ENCODE data around the gene FRMD5.
"Not testable (repeated sequence)": the region's sequence is repeated elsewhere in the genome, so short reads cannot be mapped to it uniquely, and the experiment has no call there.

FRMD5 gene

GRCh38 chr15:43867096-43867495, 328.0 kb downstream of the FRMD5 start:
- H3K36me3 ChIP-seq (ENCODE audit: control insufficient read depth, insufficient read depth, low read length): peaks cover 15% of the 10 kb centered on the region

GRCh38 chr15:43866636-43867035, 328.4 kb downstream of the FRMD5 start:
- H3K4me3 ChIP-seq (ENCODE audit: insufficient read depth, low read depth, low read length, poor library complexity, severe bottlenecking); H3K4me1 ChIP-seq (ENCODE audit: control insufficient read depth, insufficient read depth, low read length, poor library complexity, severe bottlenecking); DNase-seq: not testable (repeated sequence)

More at GRCh38 chr15:43867096-43867495, 328.0 kb downstream of the FRMD5 start:
- no peak for DNase-seq
- Histone ChIP-seq H3K4me3 (ENCODE audit: insufficient read depth, low read depth, low read length, poor library complexity, severe bottlenecking) (no peak overlapping the region), H3K9me3 (ENCODE audit: control insufficient read depth, low read length) (no peaks in the 10 kb centered on the region), H3K4me1 (ENCODE audit: control insufficient read depth, insufficient read depth, low read length, poor library complexity, severe bottlenecking) (no peaks in the 10 kb centered on the region), H3K27ac (ENCODE audit: insufficient read depth, low read length, poor library complexity, severe bottlenecking) (no peak overlapping the region), H3K27me3 (replicated peaks; ENCODE audit: control insufficient read depth, insufficient read depth, low read length, poor library complexity, severe bottlenecking) (no peaks in the 10 kb centered on the region)

GRCh38 chr15:43859546-43859945, 335.5 kb downstream of the FRMD5 start:
- Histone ChIP-seq H3K36me3 (ENCODE audit: control insufficient read depth, insufficient read depth, low read length) (peaks cover 19% of the 10 kb centered on the region), H3K4me1 (ENCODE audit: control insufficient read depth, insufficient read depth, low read length, poor library complexity, severe bottlenecking) (no peaks in the 10 kb centered on the region), H3K9me3 (ENCODE audit: control insufficient read depth, low read length) (no peaks in the 10 kb centered on the region), H3K27me3 (replicated peaks; ENCODE audit: control insufficient read depth, insufficient read depth, low read length, poor library complexity, severe bottlenecking) (no peaks in the 10 kb centered on the region), H3K27ac (ENCODE audit: insufficient read depth, low read length, poor library complexity, severe bottlenecking) (no peak overlapping the region), H3K4me3 (ENCODE audit: insufficient read depth, low read depth, low read length, poor library complexity, severe bottlenecking) (no peak overlapping the region)
- DNase-seq: no peak

More at GRCh38 chr15:43866636-43867035, 328.4 kb downstream of the FRMD5 start:
- not testable (repeated sequence) for H3K27me3 ChIP-seq (replicated peaks; ENCODE audit: control insufficient read depth, insufficient read depth, low read length, poor library complexity, severe bottlenecking); H3K9me3 ChIP-seq (ENCODE audit: control insufficient read depth, low read length); H3K27ac ChIP-seq (ENCODE audit: insufficient read depth, low read length, poor library complexity, severe bottlenecking)
- peaks cover 15% of the 10 kb centered on the region for H3K36me3 ChIP-seq (ENCODE audit: control insufficient read depth, insufficient read depth, low read length)

- H3K36me3 ChIP-seq (ENCODE audit: control insufficient read depth, insufficient read depth, low read length): peaks cover 27% of the 10 kb centered on the region
- no peaks in the 10 kb centered on the region for H3K27me3 ChIP-seq (replicated peaks; ENCODE audit: control insufficient read depth, insufficient read depth, low read length, poor library complexity, severe bottlenecking)
- DNase-seq: no peak
- H3K4me3 ChIP-seq (ENCODE audit: insufficient read depth, low read depth, low read length, poor library complexity, severe bottlenecking): no peak overlapping the region
- no peak overlapping the region for H3K27ac ChIP-seq (ENCODE audit: insufficient read depth, low read length, poor library complexity, severe bottlenecking)
- no peaks in the 10 kb centered on the region for H3K4me1 ChIP-seq (ENCODE audit: control insufficient read depth, insufficient read depth, low read length, poor library complexity, severe bottlenecking)
- H3K9me3 ChIP-seq (ENCODE audit: control insufficient read depth, low read length): no peaks in the 10 kb centered on the region
Measured at GRCh38 chr15:43854801-43855200, 340.3 kb downstream of the FRMD5 start.

DNA sequence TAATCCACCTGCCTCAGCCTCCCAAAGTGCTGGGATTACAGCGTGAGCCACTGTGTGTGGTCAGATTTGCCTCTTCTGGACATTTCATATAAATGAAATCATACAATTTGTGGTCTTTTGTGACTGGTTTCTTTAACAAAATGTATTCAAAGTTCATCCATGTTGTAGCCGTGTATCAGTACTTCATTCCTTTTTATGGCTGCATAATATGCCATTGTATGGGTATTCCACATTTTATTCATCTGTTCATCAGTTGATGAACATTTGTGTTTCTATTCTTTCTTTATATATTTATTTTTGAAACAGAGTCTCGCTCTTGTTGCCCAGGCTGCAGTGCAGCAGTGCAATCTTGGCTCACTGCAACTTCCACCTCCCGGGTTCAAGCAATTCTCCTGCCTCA, 342.5 kb downstream of the FRMD5 start:
- Histone ChIP-seq H3K36me3 (ENCODE audit: control insufficient read depth, insufficient read depth, low read length) (peaks cover 23% of the 10 kb centered on the region), H3K4me1 (ENCODE audit: control insufficient read depth, insufficient read depth, low read length, poor library complexity, severe bottlenecking) (no peaks in the 10 kb centered on the region), H3K27ac (ENCODE audit: insufficient read depth, low read length, poor library complexity, severe bottlenecking) (no peak overlapping the region), H3K27me3 (replicated peaks; ENCODE audit: control insufficient read depth, insufficient read depth, low read length, poor library complexity, severe bottlenecking) (no peaks in the 10 kb centered on the region), H3K4me3 (ENCODE audit: insufficient read depth, low read depth, low read length, poor library complexity, severe bottlenecking) (no peak overlapping the region), H3K9me3 (ENCODE audit: control insufficient read depth, low read length) (no peaks in the 10 kb centered on the region)
- DNase-seq: no peak

- H3K27me3 ChIP-seq (replicated peaks; ENCODE audit: control insufficient read depth, insufficient read depth, low read length, poor library complexity, severe bottlenecking): no peaks in the 10 kb centered on the region
- H3K9me3 ChIP-seq (ENCODE audit: control insufficient read depth, low read length): no peaks in the 10 kb centered on the region
- no peak for DNase-seq
- H3K27ac ChIP-seq (ENCODE audit: insufficient read depth, low read length, poor library complexity, severe bottlenecking): no peak overlapping the region
- H3K4me1 ChIP-seq (ENCODE audit: control insufficient read depth, insufficient read depth, low read length, poor library complexity, severe bottlenecking): no peaks in the 10 kb centered on the region
- H3K36me3 ChIP-seq (ENCODE audit: control insufficient read depth, insufficient read depth, low read length): peaks cover 23% of the 10 kb centered on the region
- no peak overlapping the region for H3K4me3 ChIP-seq (ENCODE audit: insufficient read depth, low read depth, low read length, poor library complexity, severe bottlenecking)
Measured at GRCh38 chr15:43851251-43851650, 343.8 kb downstream of the FRMD5 start.

DNA sequence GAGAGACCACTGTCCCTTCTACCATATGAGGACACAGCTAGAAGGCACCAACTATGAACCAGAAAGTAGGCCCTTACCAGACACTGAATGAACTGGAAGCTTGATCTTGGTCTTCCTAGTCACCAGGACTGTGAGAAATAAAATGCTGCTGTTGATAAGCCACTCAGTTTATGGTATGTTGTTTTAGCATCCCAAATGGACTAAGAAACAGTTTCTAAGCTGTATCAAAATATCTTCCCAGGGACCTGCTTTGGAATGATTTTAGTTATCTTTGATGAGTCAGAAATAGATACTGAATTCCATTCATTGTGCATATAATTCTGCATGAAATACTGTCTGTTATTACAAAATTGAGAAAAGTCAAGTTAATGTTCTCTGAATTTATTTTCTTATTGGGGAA, 349.6 kb downstream of the FRMD5 start:
- no peaks in the 10 kb centered on the region for H3K27me3 ChIP-seq (replicated peaks; ENCODE audit: control insufficient read depth, insufficient read depth, low read length, poor library complexity, severe bottlenecking)
- no peak overlapping the region for H3K27ac ChIP-seq (ENCODE audit: insufficient read depth, low read length, poor library complexity, severe bottlenecking)
- DNase-seq: no peak
- peaks cover 24% of the 10 kb centered on the region for H3K36me3 ChIP-seq (ENCODE audit: control insufficient read depth, insufficient read depth, low read length)
- H3K4me3 ChIP-seq (ENCODE audit: insufficient read depth, low read depth, low read length, poor library complexity, severe bottlenecking): no peak overlapping the region
- H3K9me3 ChIP-seq (ENCODE audit: control insufficient read depth, low read length): no peaks in the 10 kb centered on the region
- H3K4me1 ChIP-seq (ENCODE audit: control insufficient read depth, insufficient read depth, low read length, poor library complexity, severe bottlenecking): no peaks in the 10 kb centered on the region

DNA sequence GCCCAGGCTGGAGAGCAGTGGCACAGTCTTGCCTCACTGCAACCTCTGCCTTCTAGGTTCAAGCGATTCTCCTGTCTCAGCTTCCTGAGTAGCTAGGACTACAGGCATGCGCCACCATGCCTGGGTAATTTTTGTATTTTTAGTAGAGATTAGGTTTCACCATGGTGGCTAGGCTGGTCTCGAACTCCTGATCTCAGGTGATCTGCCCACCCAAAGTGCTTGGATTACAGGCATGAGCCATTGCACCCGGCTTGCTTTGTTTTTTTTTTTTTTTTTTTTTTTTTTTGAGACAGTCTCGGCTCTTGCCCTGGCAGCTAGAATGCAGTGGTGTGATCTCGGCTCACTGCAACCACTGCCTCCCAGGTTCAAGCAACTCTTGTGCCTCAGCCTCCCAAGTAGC, 362.6 kb downstream of the FRMD5 start:
- not testable (repeated sequence) for H3K4me1 ChIP-seq (ENCODE audit: control insufficient read depth, insufficient read depth, low read length, poor library complexity, severe bottlenecking); H3K27ac ChIP-seq (ENCODE audit: insufficient read depth, low read length, poor library complexity, severe bottlenecking); DNase-seq; H3K4me3 ChIP-seq (ENCODE audit: insufficient read depth, low read depth, low read length, poor library complexity, severe bottlenecking); H3K9me3 ChIP-seq (ENCODE audit: control insufficient read depth, low read length); H3K27me3 ChIP-seq (replicated peaks; ENCODE audit: control insufficient read depth, insufficient read depth, low read length, poor library complexity, severe bottlenecking); H3K36me3 ChIP-seq (ENCODE audit: control insufficient read depth, insufficient read depth, low read length)

DNA sequence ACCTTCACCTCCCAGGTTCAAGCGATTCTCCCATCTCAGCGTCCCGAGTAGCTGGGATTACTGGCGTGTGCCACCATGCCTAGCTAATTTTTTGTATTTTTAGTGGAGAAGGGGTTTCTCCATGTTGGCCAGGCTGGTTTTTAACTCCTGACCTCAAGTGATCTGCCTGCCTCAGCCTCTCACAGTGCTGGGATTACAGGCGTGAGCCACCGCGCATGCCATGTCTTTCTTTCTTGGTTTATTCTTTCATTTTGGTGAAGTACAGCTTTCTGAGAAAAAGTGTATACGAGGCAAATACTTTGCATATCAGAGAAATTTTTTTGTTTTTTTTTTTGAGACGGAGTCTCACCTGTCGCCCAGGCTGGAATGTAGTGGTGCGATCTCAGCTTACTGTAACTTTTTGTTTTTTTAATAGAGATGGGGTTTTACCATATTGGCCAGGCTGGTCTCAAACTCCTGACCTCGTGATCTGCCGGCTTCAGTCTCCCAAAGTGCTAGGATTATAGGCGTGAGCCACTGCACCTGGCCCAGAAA, 363.5 kb downstream of the FRMD5 start:
- not testable (repeated sequence) for H3K4me1 ChIP-seq (ENCODE audit: control insufficient read depth, insufficient read depth, low read length, poor library complexity, severe bottlenecking); H3K27me3 ChIP-seq (replicated peaks; ENCODE audit: control insufficient read depth, insufficient read depth, low read length, poor library complexity, severe bottlenecking); H3K27ac ChIP-seq (ENCODE audit: insufficient read depth, low read length, poor library complexity, severe bottlenecking); H3K36me3 ChIP-seq (ENCODE audit: control insufficient read depth, insufficient read depth, low read length); H3K9me3 ChIP-seq (ENCODE audit: control insufficient read depth, low read length); DNase-seq; H3K4me3 ChIP-seq (ENCODE audit: insufficient read depth, low read depth, low read length, poor library complexity, severe bottlenecking)

DNA sequence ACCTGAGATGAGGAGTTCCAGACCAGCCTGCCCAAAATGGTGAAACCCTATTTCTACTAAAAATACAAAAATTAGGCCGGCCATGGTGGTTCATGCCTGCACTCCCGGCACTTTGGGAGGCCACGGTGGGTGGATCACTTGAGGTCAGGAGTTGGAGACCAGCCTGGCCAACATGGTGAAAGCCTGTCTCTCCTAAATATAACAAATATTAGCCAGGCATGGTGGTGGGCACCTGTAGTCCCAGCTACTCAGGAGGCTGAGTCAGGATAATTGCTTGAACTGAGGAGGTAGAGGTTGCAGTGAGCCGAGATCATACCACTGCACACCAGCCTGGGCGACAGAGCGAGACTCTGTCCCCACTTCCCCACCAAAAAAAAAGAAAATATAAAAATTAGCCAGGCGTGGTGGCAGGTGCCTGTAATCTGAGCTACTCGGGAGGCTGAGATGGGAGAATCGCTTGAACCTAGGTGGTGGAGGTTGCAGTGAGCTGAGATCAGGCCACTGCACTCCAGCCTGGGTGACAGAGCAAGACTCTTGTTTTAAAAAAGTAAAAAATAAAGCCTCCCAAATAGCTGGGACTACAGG, 364.3 kb downstream of the FRMD5 start:
- not testable (repeated sequence) for H3K36me3 ChIP-seq (ENCODE audit: control insufficient read depth, insufficient read depth, low read length); H3K27me3 ChIP-seq (replicated peaks; ENCODE audit: control insufficient read depth, insufficient read depth, low read length, poor library complexity, severe bottlenecking); H3K9me3 ChIP-seq (ENCODE audit: control insufficient read depth, low read length); H3K4me3 ChIP-seq (ENCODE audit: insufficient read depth, low read depth, low read length, poor library complexity, severe bottlenecking); H3K4me1 ChIP-seq (ENCODE audit: control insufficient read depth, insufficient read depth, low read length, poor library complexity, severe bottlenecking); H3K27ac ChIP-seq (ENCODE audit: insufficient read depth, low read length, poor library complexity, severe bottlenecking); DNase-seq
